GM21576 (cell line): ENCODE measurements around the gene FBXO45.
"Not testable (repeated sequence)": the region's sequence is repeated elsewhere in the genome, so short reads cannot be mapped to it uniquely, and the experiment has no call there.

Experiments used
- ATAC-seq: cut with Tn5 transposase; IDR thresholded peaks from one replicate; pipeline ENCODE4 v1.9.1; 2021; ENCODE audit warnings: mild to moderate bottlenecking, moderate library complexity; ENCODE audit not compliant: unreplicated experiment

FBXO45 gene

GRCh38 chr3:196568246-196569002 lies at the start of gene FBXO45, which contains the start of gene WDR53:
TSS of gene FBXO45 (plus strand) at chr3:196568660. CDS start at chr3:196568985, 325 bp downstream.
TSS of gene WDR53 (minus strand) at chr3:196568554. CDS start at chr3:196561475, 7,079 bp downstream.
- ATAC-seq: peak; percentile 93

- ATAC-seq: no peak
Observed at GRCh38 chr3:196518966-196519717, 49.3 kb upstream of the FBXO45 start.

DNA sequence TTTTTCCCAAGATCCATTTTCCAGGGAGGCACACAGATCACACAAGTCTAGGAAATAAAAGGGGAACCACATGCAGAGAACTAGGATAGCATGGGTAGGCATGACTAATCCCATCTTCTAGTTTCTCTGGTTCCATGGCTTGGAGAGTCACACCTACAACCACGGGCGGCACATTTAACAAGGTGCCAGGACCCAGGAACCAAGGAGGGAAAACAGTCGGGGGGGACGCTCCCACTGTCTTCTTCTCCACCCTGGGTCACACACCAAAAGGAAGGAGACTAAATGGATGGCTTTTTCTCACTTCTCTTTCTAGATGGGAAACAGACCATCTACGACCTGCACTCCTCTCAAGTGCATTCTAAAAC lies 48.8 kb upstream of the FBXO45 start:
- ATAC-seq: no peak

DNA sequence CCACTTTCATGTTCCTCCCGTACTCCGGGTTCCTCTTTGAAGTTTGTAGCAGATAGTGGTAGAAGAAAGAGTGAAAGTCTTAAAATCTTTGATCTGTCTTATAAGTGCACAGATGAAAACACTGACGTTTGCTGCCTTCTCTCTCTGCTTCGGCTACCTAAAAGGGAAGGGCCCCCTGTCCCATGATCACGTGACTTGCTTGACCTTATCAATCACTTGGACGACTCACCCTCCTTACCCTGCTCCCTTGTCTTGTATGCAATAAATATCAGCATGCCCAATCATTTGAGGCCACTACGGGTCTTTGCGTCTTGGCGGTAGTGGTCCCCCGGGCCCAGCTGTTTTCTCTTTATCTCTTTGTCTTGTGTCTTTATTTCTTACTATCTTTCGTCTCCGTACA lies 47.2 kb upstream of the FBXO45 start:
- ATAC-seq: not testable (repeated sequence)

DNA sequence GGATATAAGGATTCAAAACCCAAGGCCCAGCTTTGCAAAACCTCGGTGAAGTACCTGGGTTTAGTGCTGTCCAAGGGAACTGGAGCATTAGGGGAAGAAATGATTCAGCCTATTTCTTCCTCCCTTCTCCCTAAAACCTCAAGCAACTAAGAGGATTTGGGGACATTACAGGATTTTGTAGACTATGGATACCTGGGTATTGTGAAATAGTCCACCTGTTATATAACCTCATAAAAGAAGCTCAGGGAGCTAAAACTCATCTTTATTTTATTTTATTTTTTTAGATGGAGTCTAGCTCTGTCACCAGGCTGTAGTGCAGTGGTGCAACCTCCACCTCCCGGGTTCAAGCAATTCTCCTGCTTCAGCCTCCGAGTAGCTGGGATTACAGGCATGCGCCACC lies 44.6 kb upstream of the FBXO45 start:
- ATAC-seq: no peak

- ATAC-seq: no peak
Observed at GRCh38 chr3:196524527-196524926, 43.9 kb upstream of the FBXO45 start.

GRCh38 chr3:196525141-196525540 lies 43.3 kb upstream of the FBXO45 start:
- ATAC-seq: no peak

- peak; percentile 80 for ATAC-seq
Observed at GRCh38 chr3:196528639-196529233, 39.7 kb upstream of the FBXO45 start.

DNA sequence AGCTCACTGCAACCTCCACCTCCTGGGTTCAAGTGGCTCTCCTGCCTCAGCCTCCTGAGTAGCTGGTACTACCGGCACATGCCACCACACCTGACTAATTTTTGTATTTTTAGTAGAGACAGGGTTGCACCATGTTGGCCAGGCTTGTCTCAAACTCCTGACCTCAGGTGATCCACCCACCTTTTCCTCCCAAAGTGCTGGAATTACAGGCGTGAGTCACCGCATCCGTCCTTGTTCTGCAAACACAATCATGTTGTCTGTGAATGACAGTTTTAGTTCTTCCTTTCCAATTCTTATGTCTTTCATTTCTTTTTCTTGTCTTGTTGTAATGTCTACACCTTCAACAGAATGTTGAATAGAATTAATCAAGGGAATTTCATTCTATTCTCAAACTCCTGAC lies 37.0 kb upstream of the FBXO45 start:
- no peak for ATAC-seq

DNA sequence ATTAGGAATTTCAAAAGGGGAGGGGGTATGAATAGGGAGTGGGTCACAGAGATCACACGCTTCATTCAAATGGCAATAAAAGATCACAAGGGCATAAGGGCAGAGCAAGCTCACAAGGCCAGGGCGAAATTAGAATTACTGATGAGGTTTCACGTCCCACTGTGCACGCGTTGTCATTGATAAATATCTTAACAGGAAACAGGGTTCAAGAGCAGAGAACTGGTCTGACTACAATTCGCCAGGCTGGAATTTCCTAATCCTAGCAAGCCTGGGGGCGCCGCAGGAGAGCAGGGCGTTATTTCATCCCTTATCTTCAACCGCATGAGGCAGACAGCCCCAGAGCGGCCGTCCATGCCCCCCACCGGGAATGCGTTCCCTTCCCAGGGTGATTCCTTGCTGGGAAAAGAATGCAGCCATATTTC lies 35.2 kb upstream of the FBXO45 start:
- no peak for ATAC-seq

DNA sequence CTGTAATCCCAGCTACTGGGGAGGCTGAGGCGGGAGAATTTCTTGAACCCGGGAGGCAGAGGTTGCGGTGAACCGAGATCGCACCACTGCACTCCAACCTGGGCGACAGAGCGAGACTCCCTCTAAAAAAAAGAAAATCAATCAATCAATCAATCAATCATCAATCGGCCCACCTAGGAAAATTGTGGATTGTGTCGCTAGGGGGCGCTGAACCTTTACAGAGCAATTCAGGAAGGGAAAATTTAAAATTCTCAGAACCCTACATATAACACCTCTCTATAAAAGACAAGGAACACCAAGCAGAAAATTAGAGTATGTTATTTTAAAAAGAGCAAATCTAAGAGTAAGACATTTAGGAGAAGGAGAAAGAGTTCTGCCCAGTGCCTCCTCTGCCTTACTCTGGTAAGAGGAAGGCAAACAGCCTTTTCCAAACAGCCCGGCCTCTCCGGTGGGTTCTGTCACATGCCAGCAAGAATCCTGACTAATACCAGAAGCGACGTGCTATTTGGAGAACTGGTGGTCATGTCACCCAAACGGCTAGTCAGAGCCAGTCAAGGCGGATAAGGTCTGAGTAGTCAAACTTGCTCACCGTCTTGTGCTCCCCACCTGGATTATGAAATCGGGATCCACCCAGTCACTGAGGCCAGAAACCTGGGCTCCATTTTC lies 31.0 kb upstream of the FBXO45 start:
- no peak for ATAC-seq

DNA sequence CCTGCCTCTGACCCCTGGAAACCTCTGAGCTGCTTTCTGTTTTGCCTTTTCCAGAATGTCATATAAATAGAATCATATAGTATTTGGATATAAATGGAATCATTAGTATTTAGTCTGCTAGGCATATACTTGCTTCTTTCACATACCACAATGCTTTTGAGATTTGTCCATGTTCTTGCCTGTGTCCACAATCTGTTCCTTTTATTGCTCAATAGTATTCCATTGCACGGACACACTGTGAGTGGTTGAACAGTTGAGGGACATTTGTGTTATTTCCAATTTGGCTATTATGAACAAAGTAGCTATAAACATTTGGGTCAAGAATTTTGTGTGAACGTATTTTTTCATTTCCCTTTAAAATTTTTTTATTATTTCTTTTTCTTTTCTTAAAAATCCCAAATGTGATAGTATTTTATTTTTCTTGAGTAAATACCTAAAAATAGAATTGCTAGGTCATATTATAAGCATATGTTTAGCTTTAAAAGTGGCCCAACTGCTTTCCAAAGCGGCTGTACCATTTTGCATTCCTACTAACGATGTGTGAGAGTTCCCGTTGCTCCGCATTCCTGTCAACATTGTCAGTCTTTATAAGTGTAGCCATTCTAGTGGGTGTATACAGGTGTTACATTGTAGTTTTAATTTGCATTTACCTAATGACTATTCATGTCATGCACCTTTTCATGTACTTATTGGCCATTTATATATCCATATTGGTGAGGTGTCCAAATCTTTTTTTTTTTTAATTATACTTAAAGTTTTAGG lies 26.6 kb upstream of the FBXO45 start:
- ATAC-seq: no peak

- ATAC-seq: no peak
Observed at GRCh38 chr3:196544491-196544992, 23.9 kb upstream of the FBXO45 start.

DNA sequence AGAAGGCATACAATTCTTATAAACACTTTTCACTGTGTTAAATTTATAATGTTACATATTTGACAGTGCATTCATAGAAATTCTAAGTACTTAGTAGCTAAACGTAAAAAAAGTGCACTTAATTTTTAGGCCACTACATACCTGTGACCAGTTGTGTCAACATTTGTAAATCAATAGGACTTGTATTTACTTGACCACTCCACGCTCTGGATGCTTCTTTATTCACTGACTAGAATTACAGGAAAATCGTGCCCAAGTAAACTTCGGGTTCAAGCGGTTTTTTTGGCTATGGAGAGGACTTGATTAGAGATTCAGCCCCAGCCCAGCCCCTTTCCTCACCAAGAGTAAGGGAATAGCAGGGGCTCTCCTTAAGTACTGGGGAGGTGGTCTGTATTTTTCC lies 21.9 kb upstream of the FBXO45 start:
- ATAC-seq: no peak

GRCh38 chr3:196547067-196547466 lies 21.4 kb upstream of the FBXO45 start:
- no peak for ATAC-seq

- ATAC-seq: not testable (repeated sequence)
Observed at GRCh38 chr3:196549312-196549711, 19.1 kb upstream of the FBXO45 start.

DNA sequence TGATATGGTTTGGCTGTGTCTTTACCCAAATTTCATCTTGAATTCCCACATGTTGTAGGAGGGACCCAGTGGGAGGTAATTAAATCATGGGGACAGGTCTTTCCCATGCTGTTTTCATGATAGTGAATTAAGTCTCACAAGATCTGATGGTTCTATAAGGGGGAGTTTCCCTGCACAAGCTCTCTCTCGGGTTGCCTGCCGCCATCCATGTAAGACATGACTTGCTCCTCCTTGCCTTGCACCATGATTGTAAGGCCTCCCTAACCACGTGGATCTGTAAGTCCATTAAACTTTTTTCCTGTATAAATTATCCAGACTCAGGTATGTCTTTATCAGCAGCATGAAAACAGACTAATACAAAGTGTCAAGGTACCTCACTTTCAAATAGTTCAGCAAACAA lies 18.3 kb upstream of the FBXO45 start:
- ATAC-seq: not testable (repeated sequence)

- ATAC-seq: no peak
Observed at GRCh38 chr3:196552253-196552652, 16.2 kb upstream of the FBXO45 start.

GRCh38 chr3:196553551-196553950 lies 14.9 kb upstream of the FBXO45 start:
- no peak for ATAC-seq

DNA sequence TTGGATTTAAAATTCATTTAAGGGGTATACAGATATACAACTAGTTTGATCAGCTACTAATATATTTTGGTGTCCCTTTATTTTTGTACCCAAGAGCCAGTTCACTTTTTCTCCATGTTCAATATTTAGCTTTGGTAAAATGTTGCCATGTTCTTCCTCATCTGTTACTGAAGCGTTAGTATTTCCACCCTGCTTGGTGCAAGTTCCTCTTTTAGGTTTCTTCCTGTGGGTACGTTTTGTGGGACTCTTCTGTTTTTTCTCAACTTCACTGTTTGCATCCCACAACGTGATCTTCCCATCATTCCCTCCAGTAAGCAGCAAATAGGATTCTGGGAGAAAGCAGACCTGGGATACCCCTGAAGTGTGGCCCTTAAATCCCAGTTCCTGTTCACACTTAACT lies 14.3 kb upstream of the FBXO45 start:
- no peak for ATAC-seq
